ENCODE results near the gene ABCC3.

ABCC3 gene

DNA sequence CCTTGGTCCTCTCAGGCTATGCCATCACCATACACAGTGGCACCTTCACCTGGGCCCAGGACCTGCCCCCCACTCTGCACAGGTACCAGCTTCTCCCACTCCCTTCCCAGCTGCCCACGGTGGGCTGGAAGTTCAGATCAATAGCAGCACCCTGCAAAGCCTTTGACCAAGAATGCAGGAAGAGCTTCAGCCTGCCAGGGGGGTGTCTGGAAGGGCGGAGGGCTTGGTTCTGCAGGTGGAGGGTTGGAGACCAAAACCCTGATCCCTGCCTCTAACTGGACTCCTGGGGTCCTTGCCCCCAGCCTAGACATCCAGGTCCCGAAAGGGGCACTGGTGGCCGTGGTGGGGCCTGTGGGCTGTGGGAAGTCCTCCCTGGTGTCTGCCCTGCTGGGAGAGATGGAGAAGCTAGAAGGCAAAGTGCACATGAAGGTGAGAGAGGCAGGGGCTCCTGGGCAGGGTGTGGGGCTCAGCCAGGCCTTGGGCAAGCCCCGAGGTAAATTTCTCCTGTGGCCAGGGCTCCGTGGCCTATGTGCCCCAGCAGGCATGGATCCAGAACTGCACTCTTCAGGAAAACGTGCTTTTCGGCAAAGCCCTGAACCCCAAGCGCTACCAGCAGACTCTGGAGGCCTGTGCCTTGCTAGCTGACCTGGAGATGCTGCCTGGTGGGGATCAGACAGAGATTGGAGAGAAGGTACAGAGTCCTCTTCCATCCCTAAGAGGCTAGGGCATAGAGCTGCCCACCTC is 34.3 kb downstream of the ABCC3 start:
- Histone ChIP-seq H3K36me3 (ENCODE audit: control insufficient read depth in 1 of 2, insufficient read depth in 2 of 2, low read depth in 1 of 2, low read length in 2 of 2) (peaks cover 0 to 4% of the 10 kb centered on the region in 2 experiments), H3K4me1 (ENCODE audit: control insufficient read depth, insufficient read depth, low read depth, low read length) (peaks cover 27% of the 10 kb centered on the region), H2BK120ac (ENCODE audit: low read depth, low read length) (peak overlapping the region; percentile 56), H4K91ac (ENCODE audit: low read length) (peak overlapping the region; percentile 74), H2BK15ac (ENCODE audit: low read depth, poor library complexity, severe bottlenecking) (peak overlapping the region; percentile 50), H3K9me3 (ENCODE audit: control insufficient read depth, low read length) (no peaks in the 10 kb centered on the region), H2BK12ac (ENCODE audit: low read length in 2 of 2) (peak overlapping the region; percentile 97 to 98), H3K18ac (ENCODE audit: low read depth in 1 of 2, low read length in 2 of 2) (peak overlapping the region; percentile 40 to 91), H3K4me2 (ENCODE audit: low read length, poor library complexity, severe bottlenecking) (no peak overlapping the region), H2AK5ac (ENCODE audit: low read length, severe bottlenecking) (peak overlapping the region; percentile 90), H3K9ac (ENCODE audit: low read length) (no peak overlapping the region), H4K8ac (ENCODE audit: low read length) (peak overlapping the region; percentile 94), H3K79me1 (replicated peaks; ENCODE audit: low read length, poor library complexity, severe bottlenecking) (no peaks in the 10 kb centered on the region), H3K27ac (ENCODE audit: low read length, poor library complexity, severe bottlenecking) (no peak overlapping the region), H3K23ac (ENCODE audit: low read length in 2 of 2) (no peak overlapping the region), H3K27me3 (ENCODE audit: control insufficient read depth in 1 of 2, insufficient read depth in 1 of 2, low read length in 2 of 2) (no peaks in the 10 kb centered on the region), H3K4ac (ENCODE audit: low read depth in 1 of 2, low read length in 2 of 2) (peak overlapping the region; percentile 39 to 64), H2BK5ac (ENCODE audit: low read depth, low read length, poor library complexity, severe bottlenecking) (no peak overlapping the region), H3K4me3 (ENCODE audit: insufficient read depth in 1 of 2, low read depth in 1 of 2, low read length in 2 of 2) (no peak overlapping the region), H2AFZ (ENCODE audit: low read depth, low read length) (peak overlapping the region; percentile 72), H3K14ac (ENCODE audit: low read length in 2 of 2) (peak overlapping the region in 1 of 2 experiments; percentile 95)
- no peak for DNase-seq
- 93% methylated on average over 8 of the region's 9 CpGs for WGBS

DNA sequence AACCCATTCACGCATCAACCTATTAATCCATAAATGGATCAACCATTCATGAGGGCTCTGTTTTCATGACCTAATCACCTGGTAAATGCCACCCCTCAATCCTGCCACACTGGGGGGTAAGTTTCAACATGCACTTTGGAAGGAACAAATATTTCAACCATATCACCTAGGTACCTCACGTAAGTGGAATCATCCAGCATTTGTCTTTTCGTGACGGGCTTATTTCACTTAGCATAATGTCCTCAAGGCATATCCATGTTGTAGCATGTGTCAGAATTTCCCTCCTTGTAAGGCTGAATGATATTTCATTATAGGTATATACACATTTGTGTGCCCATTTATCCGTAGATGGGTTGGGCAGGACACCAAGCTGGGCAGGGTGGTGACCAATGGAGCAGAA is 37.4 kb downstream of the ABCC3 start:
- Histone ChIP-seq H2BK5ac (ENCODE audit: low read depth, low read length, poor library complexity, severe bottlenecking) (no peak overlapping the region), H3K23ac (ENCODE audit: low read length in 2 of 2) (no peak overlapping the region), H3K27ac (ENCODE audit: low read length, poor library complexity, severe bottlenecking) (no peak overlapping the region), H2BK120ac (ENCODE audit: low read depth, low read length) (no peak overlapping the region), H3K36me3 (ENCODE audit: control insufficient read depth in 1 of 2, insufficient read depth in 2 of 2, low read depth in 1 of 2, low read length in 2 of 2) (peaks cover 0 to 4% of the 10 kb centered on the region in 2 experiments), H4K8ac (ENCODE audit: low read length) (no peak overlapping the region), H3K4me2 (ENCODE audit: low read length, poor library complexity, severe bottlenecking) (no peak overlapping the region), H4K91ac (ENCODE audit: low read length) (no peak overlapping the region), H3K9me3 (ENCODE audit: control insufficient read depth, low read length) (no peaks in the 10 kb centered on the region), H3K79me1 (replicated peaks; ENCODE audit: low read length, poor library complexity, severe bottlenecking) (no peaks in the 10 kb centered on the region), H3K14ac (ENCODE audit: low read length in 2 of 2) (no peak overlapping the region), H3K4me1 (ENCODE audit: control insufficient read depth, insufficient read depth, low read depth, low read length) (peaks cover 27% of the 10 kb centered on the region), H2BK15ac (ENCODE audit: low read depth, poor library complexity, severe bottlenecking) (no peak overlapping the region), H3K4ac (ENCODE audit: low read depth in 1 of 2, low read length in 2 of 2) (no peak overlapping the region), H3K18ac (ENCODE audit: low read depth in 1 of 2, low read length in 2 of 2) (no peak overlapping the region), H2AFZ (ENCODE audit: low read depth, low read length) (no peak overlapping the region), H3K4me3 (ENCODE audit: insufficient read depth in 1 of 2, low read depth in 1 of 2, low read length in 2 of 2) (no peak overlapping the region), H3K9ac (ENCODE audit: low read length) (no peak overlapping the region), H2AK5ac (ENCODE audit: low read length, severe bottlenecking) (no peak overlapping the region), H3K27me3 (ENCODE audit: control insufficient read depth in 1 of 2, insufficient read depth in 1 of 2, low read length in 2 of 2) (no peaks in the 10 kb centered on the region), H2BK12ac (ENCODE audit: low read length in 2 of 2) (no peak overlapping the region)
- over 99% methylated on average over 5 of the region's 5 CpGs for WGBS
- no peak for DNase-seq

DNA sequence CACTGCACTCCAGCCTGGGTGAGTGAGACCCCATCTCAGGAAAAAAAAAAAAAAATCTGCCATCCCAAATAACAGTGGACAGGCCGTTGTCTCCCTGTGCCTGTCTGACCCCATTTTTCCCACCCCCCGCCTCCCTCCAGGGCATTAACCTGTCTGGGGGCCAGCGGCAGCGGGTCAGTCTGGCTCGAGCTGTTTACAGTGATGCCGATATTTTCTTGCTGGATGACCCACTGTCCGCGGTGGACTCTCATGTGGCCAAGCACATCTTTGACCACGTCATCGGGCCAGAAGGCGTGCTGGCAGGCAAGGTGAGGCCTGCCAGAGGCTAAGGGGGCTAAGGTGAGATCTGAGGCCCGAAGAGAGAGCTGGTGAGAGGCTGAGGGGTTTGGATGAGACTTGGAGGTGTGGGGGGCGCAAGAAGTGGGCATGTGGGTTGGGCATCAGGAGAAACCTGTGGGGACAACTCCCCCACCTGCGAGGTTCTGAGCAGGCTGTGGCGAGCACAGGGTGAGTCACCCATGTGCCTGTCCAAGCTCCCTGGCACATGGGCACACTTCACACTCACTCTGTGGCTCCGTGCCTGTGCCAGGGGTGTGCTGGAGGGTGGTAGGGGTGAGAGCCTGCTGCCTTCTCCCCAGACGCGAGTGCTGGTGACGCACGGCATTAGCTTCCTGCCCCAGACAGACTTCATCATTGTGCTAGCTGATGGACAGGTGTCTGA is 38.3 kb downstream of the ABCC3 start:
- H2AK5ac ChIP-seq (ENCODE audit: low read length, severe bottlenecking), result peak overlapping the region; percentile 5
- no peak overlapping the region for H3K9ac ChIP-seq (ENCODE audit: low read length)
- no peak overlapping the region for H3K27ac ChIP-seq (ENCODE audit: low read length, poor library complexity, severe bottlenecking)
- no peak overlapping the region for H3K4me2 ChIP-seq (ENCODE audit: low read length, poor library complexity, severe bottlenecking)
- no peak overlapping the region for H3K4ac ChIP-seq (ENCODE audit: low read depth in 1 of 2, low read length in 2 of 2)
- no peak overlapping the region for H4K8ac ChIP-seq (ENCODE audit: low read length)
- H3K18ac ChIP-seq (ENCODE audit: low read depth in 1 of 2, low read length in 2 of 2), result peak overlapping the region in 1 of 2 experiments; percentile 54
- H3K36me3 ChIP-seq (ENCODE audit: control insufficient read depth in 1 of 2, insufficient read depth in 2 of 2, low read depth in 1 of 2, low read length in 2 of 2), result peaks cover 0 to 5% of the 10 kb centered on the region in 2 experiments
- H2AFZ ChIP-seq (ENCODE audit: low read depth, low read length), result no peak overlapping the region
- H3K79me1 ChIP-seq (replicated peaks; ENCODE audit: low read length, poor library complexity, severe bottlenecking), result no peaks in the 10 kb centered on the region
- no peak overlapping the region for H3K4me3 ChIP-seq (ENCODE audit: insufficient read depth in 1 of 2, low read depth in 1 of 2, low read length in 2 of 2)
- peak overlapping the region in 1 of 2 experiments; percentile 51 for H2BK12ac ChIP-seq (ENCODE audit: low read length in 2 of 2)
- H3K27me3 ChIP-seq (ENCODE audit: control insufficient read depth in 1 of 2, insufficient read depth in 1 of 2, low read length in 2 of 2), result no peaks in the 10 kb centered on the region
- H4K91ac ChIP-seq (ENCODE audit: low read length), result peak overlapping the region; percentile 1
- no peak overlapping the region for H2BK15ac ChIP-seq (ENCODE audit: low read depth, poor library complexity, severe bottlenecking)
- H3K4me1 ChIP-seq (ENCODE audit: control insufficient read depth, insufficient read depth, low read depth, low read length), result peaks cover 20% of the 10 kb centered on the region
- no peak overlapping the region for H2BK120ac ChIP-seq (ENCODE audit: low read depth, low read length)
- H3K23ac ChIP-seq (ENCODE audit: low read length in 2 of 2), result peak overlapping the region in 1 of 2 experiments; percentile 67
- DNase-seq, result no peak
- H3K9me3 ChIP-seq (ENCODE audit: control insufficient read depth, low read length), result no peaks in the 10 kb centered on the region
- H2BK5ac ChIP-seq (ENCODE audit: low read depth, low read length, poor library complexity, severe bottlenecking), result no peak overlapping the region
- H3K14ac ChIP-seq (ENCODE audit: low read length in 2 of 2), result peak overlapping the region in 1 of 2 experiments; percentile 93
- WGBS, result 96% methylated on average over 20 of the region's 20 CpGs

DNA sequence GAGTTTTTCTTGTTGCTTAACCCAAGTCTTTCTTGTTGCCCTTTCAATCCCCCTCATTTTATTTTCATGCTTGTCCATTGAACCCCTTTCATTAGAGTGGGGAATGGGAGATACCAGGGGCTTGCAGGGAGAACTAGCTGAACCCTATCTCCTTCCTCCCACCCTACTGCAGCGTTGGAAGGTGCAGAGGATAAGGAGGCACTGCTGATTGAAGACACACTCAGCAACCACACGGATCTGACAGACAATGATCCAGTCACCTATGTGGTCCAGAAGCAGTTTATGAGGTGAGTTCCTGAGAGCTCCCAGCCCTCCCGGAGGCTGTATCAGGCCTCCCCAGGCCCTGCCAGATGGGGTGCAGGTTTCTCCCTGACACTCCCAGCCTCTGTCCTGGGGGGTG is 40.5 kb downstream of the ABCC3 start:
- no peak overlapping the region for H3K18ac ChIP-seq (ENCODE audit: low read depth in 1 of 2, low read length in 2 of 2)
- no peak overlapping the region for H3K9ac ChIP-seq (ENCODE audit: low read length)
- H2BK5ac ChIP-seq (ENCODE audit: low read depth, low read length, poor library complexity, severe bottlenecking), result no peak overlapping the region
- no peak overlapping the region for H3K14ac ChIP-seq (ENCODE audit: low read length in 2 of 2)
- H2AFZ ChIP-seq (ENCODE audit: low read depth, low read length), result no peak overlapping the region
- H3K79me1 ChIP-seq (replicated peaks; ENCODE audit: low read length, poor library complexity, severe bottlenecking), result no peaks in the 10 kb centered on the region
- no peaks in the 10 kb centered on the region for H3K27me3 ChIP-seq (ENCODE audit: control insufficient read depth in 1 of 2, insufficient read depth in 1 of 2, low read length in 2 of 2)
- no peak overlapping the region for H2BK12ac ChIP-seq (ENCODE audit: low read length in 2 of 2)
- no peak overlapping the region for H3K23ac ChIP-seq (ENCODE audit: low read length in 2 of 2)
- H3K27ac ChIP-seq (ENCODE audit: low read length, poor library complexity, severe bottlenecking), result no peak overlapping the region
- no peak overlapping the region for H3K4ac ChIP-seq (ENCODE audit: low read depth in 1 of 2, low read length in 2 of 2)
- peaks cover 0 to 11% of the 10 kb centered on the region in 2 experiments for H3K36me3 ChIP-seq (ENCODE audit: control insufficient read depth in 1 of 2, insufficient read depth in 2 of 2, low read depth in 1 of 2, low read length in 2 of 2)
- peak overlapping the region; percentile 21 for H2BK15ac ChIP-seq (ENCODE audit: low read depth, poor library complexity, severe bottlenecking)
- no peak overlapping the region for H4K91ac ChIP-seq (ENCODE audit: low read length)
- H3K4me3 ChIP-seq (ENCODE audit: insufficient read depth in 1 of 2, low read depth in 1 of 2, low read length in 2 of 2), result no peak overlapping the region
- H3K4me2 ChIP-seq (ENCODE audit: low read length, poor library complexity, severe bottlenecking), result no peak overlapping the region
- H2BK120ac ChIP-seq (ENCODE audit: low read depth, low read length), result no peak overlapping the region
- H3K9me3 ChIP-seq (ENCODE audit: control insufficient read depth, low read length), result no peaks in the 10 kb centered on the region
- no peak for DNase-seq
- H4K8ac ChIP-seq (ENCODE audit: low read length), result no peak overlapping the region
- no peak overlapping the region for H2AK5ac ChIP-seq (ENCODE audit: low read length, severe bottlenecking)
- WGBS, result 55% methylated on average over 3 of the region's 3 CpGs
- peaks cover 5% of the 10 kb centered on the region for H3K4me1 ChIP-seq (ENCODE audit: control insufficient read depth, insufficient read depth, low read depth, low read length)
